T-cell (primary cell): Measurements from ENCODE around the gene SAPCD2. TPM values are rescaled to one million over a fixed set of nuclear protein-coding genes. Genes with fewer than 3 reads are reported as not detected.

ENCODE experiments used
- ATAC-seq, 4 experiments: fragments of 200-7000 bp in 3 of 4; fragments of 150-1000 bp in 1 of 4; cut with Tn5 transposase; replicated peaks in 1 of 4; 1 replicate in 3 of 4; 2 replicates in 1 of 4; pipeline ENCODE4 v1.10.0; 2021; ENCODE audit warnings: moderate library complexity in 3 of 4, mild to moderate bottlenecking in 2 of 4, moderate number of reproducible peaks in 1 of 4
- CTCF ChIA-PET, 2 donors: fragments of 300-600 bp; sonication (Branson Sonifier 250); formaldehyde crosslinking; loops; one replicate each; lab custom pipeline; 2022; ENCODE audit warnings: antibody characterized with exemption in 2 of 2; lab: Charles Lee
- POLR2A ChIA-PET, 2 donors: fragments of 300-600 bp; sonication (Branson Sonifier 250); formaldehyde crosslinking; loops; one replicate each; lab custom pipeline; 2022; ENCODE audit warnings: antibody characterized with exemption in 2 of 2; lab: Charles Lee
- DNase-seq, 35 experiments: peaks; one replicate each; pipeline versions ENCODE4 v3.0.0 to v3.0.0-alpha.2; 2013 to 2023
- H3K27ac ChIP-seq: one replicate; pipeline ENCODE4 v1.5.1; 2013; ENCODE audit warnings: low read length
- H3K27me3 ChIP-seq, 2 experiments: replicated peaks in 1 of 2; 1 replicate in 1 of 2; 2 replicates in 1 of 2; pipeline versions ENCODE4 v1.6.1 to v1.7.0; 2013; ENCODE audit warnings: low read length in 1 of 2, mixed read lengths in 1 of 2; ENCODE audit not compliant: control insufficient read depth in 2 of 2, insufficient read depth in 2 of 2; ENCODE audit errors: extremely low read depth in 1 of 2
- H3K36me3 ChIP-seq, 2 donors: 1 replicate in 1 of 2; 2 replicates in 1 of 2; pipeline versions ENCODE4 v1.6.1 to v1.7.0; 2013; ENCODE audit warnings: low read length in 1 of 2; ENCODE audit not compliant: control insufficient read depth in 2 of 2, insufficient read depth in 1 of 2; ENCODE audit errors: extremely low read depth in 1 of 2
- H3K4me1 ChIP-seq, 2 experiments: 1 replicate in 1 of 2; 2 replicates in 1 of 2; pipeline versions ENCODE4 v1.6.1 to v1.7.0; 2013; ENCODE audit warnings: low read length in 2 of 2, mixed read lengths in 1 of 2; ENCODE audit not compliant: insufficient read depth in 2 of 2, control insufficient read depth in 1 of 2; ENCODE audit errors: extremely low read depth in 1 of 2
- H3K4me3 ChIP-seq, 2 donors: 1 replicate in 1 of 2; 2 replicates in 1 of 2; pipeline versions ENCODE4 v1.5.1 to v1.7.0; 2013; ENCODE audit warnings: mild to moderate bottlenecking in 2 of 2, low read length in 1 of 2, moderate library complexity in 1 of 2; ENCODE audit not compliant: control insufficient read depth in 1 of 2; ENCODE audit errors: extremely low read depth in 1 of 2
- H3K9me3 ChIP-seq: 2 replicates; pipeline ENCODE4 v1.7.0; 2013
- H3K27ac Mint-ChIP-seq, 2 donors: one replicate each; pipeline ENCODE4 v1.8.0; 2020 to 2021; ENCODE audit warnings: mild to moderate bottlenecking in 2 of 2, mixed read lengths in 2 of 2
- H3K27me3 Mint-ChIP-seq, 2 donors: one replicate each; pipeline ENCODE4 v1.8.0; 2021 to 2022; ENCODE audit warnings: mixed read lengths in 2 of 2
- H3K36me3 Mint-ChIP-seq: one replicate; pipeline ENCODE4 v1.8.0; 2021; ENCODE audit warnings: mixed read lengths
- H3K4me1 Mint-ChIP-seq, 3 donors: one replicate each; pipeline ENCODE4 v1.8.0; 2020 to 2022; ENCODE audit warnings: mixed read lengths in 3 of 3, mild to moderate bottlenecking in 1 of 3
- H3K4me3 Mint-ChIP-seq, 3 donors: one replicate each; pipeline ENCODE4 v1.8.0; 2020 to 2022; ENCODE audit warnings: mild to moderate bottlenecking in 3 of 3, mixed read lengths in 3 of 3, moderate library complexity in 3 of 3
- H3K9me3 Mint-ChIP-seq, 3 donors: one replicate each; pipeline ENCODE4 v1.8.0; 2020 to 2022; ENCODE audit warnings: mixed read lengths in 3 of 3
- WGBS: methylation state at CpG from one replicate; pipeline ENCODE4 v1.1.5; 2013; ENCODE audit warnings: missing lambda C conversion rate; ENCODE audit not compliant: insufficient coverage; 5-methylcytosine and 5-hydroxymethylcytosine counted together
- total RNA-seq, 35 experiments: library from RNA in 6 of 35; stranded (reverse) in 6 of 35; fragments of 120-200 nt in 1 of 35; gene quantifications; one replicate each; pipeline versions ENCODE4 v1.2.1 to v1.2.4 and lab custom pipeline; 2013 to 2026

The SAPCD2 gene
- total RNA-seq, 5 donors from 2014 or later (not counting 1 experiment from before 2014, with no cell fraction given): 0.33 to 1.0 (median 0.83) TPM

DNA sequence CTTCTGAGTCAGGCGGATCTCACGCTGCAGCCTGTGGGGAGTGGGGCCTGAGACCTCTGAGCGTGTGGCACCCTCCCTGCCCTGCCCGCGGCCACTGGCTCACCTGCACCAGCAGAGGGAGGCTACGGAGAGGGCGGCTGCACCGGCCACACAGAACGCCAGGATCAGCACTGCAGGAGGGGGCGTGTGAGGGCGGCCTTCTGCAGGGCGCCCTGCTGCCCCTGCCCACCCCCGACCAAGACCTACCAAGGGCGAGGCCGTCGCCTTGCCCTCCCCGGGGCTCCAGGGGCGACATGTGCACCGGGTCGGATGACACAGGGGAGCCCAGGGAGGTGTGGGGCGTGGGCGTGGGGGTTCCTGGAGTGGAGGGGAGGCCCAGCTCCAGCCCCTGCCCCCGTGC, 29.8 kb downstream of the SAPCD2 start:
- Histone ChIP-seq H3K4me1 (peaks cover 11 to 27% of the 10 kb centered on the region in 2 experiments), H3K36me3 (no peaks in the 10 kb centered on the region), H3K27me3 (peaks cover 2 to 65% of the 10 kb centered on the region in 2 experiments), H3K27ac (no peak overlapping the region), H3K4me3 (no peak overlapping the region), H3K9me3 (no peaks in the 10 kb centered on the region)
- ATAC-seq (no peak), DNase-seq (no peak)
- Mint-ChIP-seq H3K36me3 (no peaks in the 10 kb centered on the region), H3K9me3 (no peaks in the 10 kb centered on the region), H3K4me3 (no peak overlapping the region), H3K4me1 (peaks cover 8 to 17% (median 15%) of the 10 kb centered on the region in 3 donors), H3K27me3 (peaks cover 0 to 19% of the 10 kb centered on the region in 2 donors), H3K27ac (no peak overlapping the region)
- ChIA-PET CTCF (no interaction called here), POLR2A (no interaction called here)
- WGBS: 85% methylated on average over 21 of the region's 23 CpGs

DNA sequence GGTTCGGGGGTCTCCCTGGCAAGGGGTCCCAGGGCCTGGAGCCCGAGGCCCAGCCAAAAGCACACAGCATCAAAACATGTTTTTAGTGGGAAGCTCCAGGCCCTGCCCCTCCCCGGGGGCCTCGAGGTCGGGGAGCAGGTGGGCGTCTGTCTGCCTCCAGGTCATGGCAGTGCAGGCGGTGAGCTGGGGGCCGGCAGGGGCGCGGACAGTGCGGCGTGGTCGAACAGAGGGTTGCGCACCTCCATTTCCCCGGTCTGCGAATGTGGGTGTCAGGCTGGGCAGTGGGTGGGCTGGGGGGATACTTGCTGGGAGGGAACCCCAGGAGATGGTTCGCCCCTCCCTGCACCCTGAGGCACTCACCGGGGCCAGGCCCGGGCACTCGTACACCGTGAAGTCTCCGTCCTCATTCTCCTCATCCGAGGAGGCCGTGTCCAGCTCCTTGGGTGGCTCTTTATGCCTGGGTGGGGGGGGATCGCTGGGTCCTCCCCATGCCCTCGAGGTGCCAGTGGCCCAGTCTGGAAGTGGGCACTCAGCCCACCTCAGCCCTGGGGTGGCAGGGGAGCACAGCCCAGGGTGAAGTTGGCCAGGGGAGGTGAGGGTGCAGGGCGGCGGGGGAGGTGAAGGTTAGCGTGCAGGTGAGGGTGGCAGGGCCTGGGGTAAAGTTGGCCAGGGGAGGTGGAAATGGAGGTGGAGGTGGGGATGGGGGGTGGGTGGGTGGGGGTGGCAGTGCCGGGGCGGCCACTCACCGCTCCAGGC, 30.6 kb downstream of the SAPCD2 start:
- Mint-ChIP-seq H3K4me1 (peaks cover 10 to 18% (median 12%) of the 10 kb centered on the region in 3 donors), H3K27me3 (peaks cover 0 to 15% of the 10 kb centered on the region in 2 donors), H3K27ac (no peak overlapping the region), H3K4me3 (no peak overlapping the region), H3K36me3 (no peaks in the 10 kb centered on the region), H3K9me3 (no peaks in the 10 kb centered on the region)
- Histone ChIP-seq H3K9me3 (no peaks in the 10 kb centered on the region), H3K4me3 (no peak overlapping the region), H3K27me3 (peaks cover 2 to 57% of the 10 kb centered on the region in 2 experiments), H3K27ac (no peak overlapping the region), H3K4me1 (peaks cover 12 to 27% of the 10 kb centered on the region in 2 experiments), H3K36me3 (no peaks in the 10 kb centered on the region)
- WGBS: 89% methylated on average over 11 of the region's 32 CpGs
- DNase-seq: no peak
- ATAC-seq: no peak
- POLR2A ChIA-PET: no interaction called here
- CTCF ChIA-PET: no interaction called here

DNA sequence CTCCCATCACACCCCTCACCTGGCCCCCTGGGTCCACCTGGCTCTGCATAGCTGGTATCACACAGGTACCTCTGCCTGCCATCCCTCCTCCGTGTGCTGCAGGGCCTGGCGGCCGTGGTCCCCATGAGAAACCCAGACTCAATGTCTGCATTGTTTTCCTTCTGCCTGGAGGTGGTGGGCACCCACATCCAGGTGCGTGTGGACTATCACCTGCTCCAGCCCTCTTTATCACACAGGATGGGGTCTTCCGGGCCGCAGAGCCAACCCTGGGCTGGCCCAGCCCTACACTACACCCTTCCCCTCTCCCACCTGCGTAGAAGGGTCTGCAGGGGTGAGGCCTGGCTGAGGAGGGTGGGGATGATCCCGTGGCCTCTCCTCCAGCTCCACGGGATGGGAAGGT, 31.4 kb downstream of the SAPCD2 start:
- peaks cover 10 to 15% (median 13%) of the 10 kb centered on the region in 3 donors for H3K4me1 Mint-ChIP-seq
- CTCF ChIA-PET: interaction anchor here in 1 of 2 donors (1.0 kb wide), 1 partner anchor 91 kb away, joined by 4 read pairs; no protein-coding TSS in a partner anchor

DNA sequence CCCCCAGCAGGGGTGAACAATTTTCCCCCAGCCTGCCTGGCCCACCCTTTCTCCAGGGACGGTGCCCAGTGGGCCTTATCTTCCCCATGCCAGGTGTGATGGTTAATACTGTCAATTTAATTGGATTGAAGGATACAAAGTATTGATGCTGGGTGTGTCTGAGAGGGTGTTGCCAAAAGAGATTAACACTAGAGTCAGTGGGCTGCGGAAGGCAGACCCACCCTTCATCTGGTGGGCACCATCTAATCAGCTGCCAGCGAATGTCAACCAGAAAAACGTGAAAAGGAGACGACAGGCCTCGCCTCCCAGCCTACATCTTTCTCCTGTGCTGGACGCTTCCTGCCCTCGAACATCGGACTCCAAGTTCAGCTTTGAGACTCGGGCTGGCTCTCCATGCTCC, 32.9 kb downstream of the SAPCD2 start:
- H3K36me3 ChIP-seq: no peaks in the 10 kb centered on the region
- Mint-ChIP-seq H3K36me3 (no peaks in the 10 kb centered on the region), H3K4me3 (no peak overlapping the region), H3K9me3 (no peaks in the 10 kb centered on the region), H3K27ac (no peak overlapping the region), H3K27me3 (peaks cover 0 to 3% of the 10 kb centered on the region in 2 donors), H3K4me1 (peaks cover 16 to 23% (median 19%) of the 10 kb centered on the region in 3 donors)
- no peaks in the 10 kb centered on the region for H3K9me3 ChIP-seq
- no peak overlapping the region for H3K27ac ChIP-seq
- CTCF ChIA-PET: no interaction called here
- WGBS: 88% methylated on average over 5 of the region's 10 CpGs
- H3K4me1 ChIP-seq: peaks cover 2 to 32% of the 10 kb centered on the region in 2 experiments
- ATAC-seq (no peak), DNase-seq (no peak)
- H3K27me3 ChIP-seq: peaks cover 0 to 34% of the 10 kb centered on the region in 2 experiments
- no peak overlapping the region for H3K4me3 ChIP-seq
- POLR2A ChIA-PET: no interaction called here

More for the DNA sequence above, 31.4 kb downstream of the SAPCD2 start:
- H3K27me3 Mint-ChIP-seq: peaks cover 0 to 9% of the 10 kb centered on the region in 2 donors
- no peak overlapping the region for H3K27ac Mint-ChIP-seq
- Histone ChIP-seq H3K27me3 (peaks cover 2 to 48% of the 10 kb centered on the region in 2 experiments), H3K9me3 (no peaks in the 10 kb centered on the region), H3K27ac (no peak overlapping the region), H3K36me3 (no peaks in the 10 kb centered on the region), H3K4me3 (no peak overlapping the region), H3K4me1 (peaks cover 4 to 26% of the 10 kb centered on the region in 2 experiments)
- H3K9me3 Mint-ChIP-seq: no peaks in the 10 kb centered on the region
- H3K4me3 Mint-ChIP-seq: no peak overlapping the region
- POLR2A ChIA-PET: no interaction called here
- H3K36me3 Mint-ChIP-seq: no peaks in the 10 kb centered on the region
- ATAC-seq: no peak
- 86% methylated on average over 5 of the region's 9 CpGs for WGBS
- no peak for DNase-seq

DNA sequence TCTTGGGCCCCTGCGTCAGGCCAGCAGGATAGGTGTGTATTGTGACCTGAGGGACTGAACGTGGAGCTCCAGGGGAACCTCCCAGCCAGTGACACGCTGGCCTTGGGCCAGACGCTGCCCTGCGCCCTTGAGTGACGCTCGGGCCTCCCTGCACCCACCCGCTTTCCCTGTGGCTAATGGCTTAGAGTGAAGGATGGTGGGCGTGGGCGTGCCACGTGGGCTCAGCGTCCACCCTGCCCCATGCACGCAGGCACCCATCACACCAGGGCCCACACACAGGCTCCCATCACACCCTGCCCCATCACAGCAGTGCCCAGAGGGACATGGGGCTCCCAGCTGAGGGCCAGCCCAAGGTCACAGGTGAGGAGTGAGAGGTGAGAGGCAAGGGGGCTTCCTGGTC, 33.3 kb downstream of the SAPCD2 start:
- H3K36me3 ChIP-seq: no peaks in the 10 kb centered on the region
- H3K4me3 ChIP-seq: no peak overlapping the region
- H3K9me3 Mint-ChIP-seq: no peaks in the 10 kb centered on the region
- H3K27me3 Mint-ChIP-seq: peaks cover 0 to 3% of the 10 kb centered on the region in 2 donors
- ChIA-PET POLR2A (no interaction called here), CTCF (no interaction called here)
- 80% methylated on average over 2 of the region's 13 CpGs for WGBS
- peaks cover 19 to 26% (median 23%) of the 10 kb centered on the region in 3 donors for H3K4me1 Mint-ChIP-seq
- no peaks in the 10 kb centered on the region for H3K36me3 Mint-ChIP-seq
- no peak overlapping the region for H3K4me3 Mint-ChIP-seq
- H3K4me1 ChIP-seq: peaks cover 2 to 37% of the 10 kb centered on the region in 2 experiments
- H3K9me3 ChIP-seq: no peaks in the 10 kb centered on the region
- H3K27ac Mint-ChIP-seq: no peak overlapping the region
- DNase-seq (no peak), ATAC-seq (no peak)
- H3K27me3 ChIP-seq: peaks cover 0 to 34% of the 10 kb centered on the region in 2 experiments
- no peak overlapping the region for H3K27ac ChIP-seq

DNA sequence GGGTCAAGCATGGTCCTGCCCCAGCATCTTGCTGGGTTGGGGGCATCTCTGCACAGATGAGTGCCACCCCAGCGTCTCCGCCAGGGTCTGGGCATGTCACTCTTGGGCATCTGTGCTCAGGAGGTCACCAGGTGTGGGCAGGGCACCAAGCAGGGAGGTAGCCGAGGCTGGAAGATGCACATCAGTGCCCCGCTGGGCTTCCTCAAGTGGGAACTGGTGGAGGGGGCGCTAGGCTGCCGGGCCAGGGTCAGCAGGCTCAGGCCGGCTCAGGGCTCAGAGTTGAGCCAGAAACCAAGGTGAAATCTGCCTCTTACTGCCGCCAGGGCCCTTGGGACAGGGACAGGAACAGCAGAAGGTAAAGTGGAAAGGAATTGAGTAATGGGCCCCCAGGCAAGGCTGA, 34.4 kb downstream of the SAPCD2 start:
- H3K27ac Mint-ChIP-seq: no peak overlapping the region

More for the DNA sequence above, 34.4 kb downstream of the SAPCD2 start:
- no peak overlapping the region for H3K4me3 ChIP-seq
- peaks cover 0 to 3% of the 10 kb centered on the region in 2 donors for H3K27me3 Mint-ChIP-seq
- peaks cover 2 to 48% of the 10 kb centered on the region in 2 experiments for H3K4me1 ChIP-seq
- no peaks in the 10 kb centered on the region for H3K9me3 Mint-ChIP-seq
- peaks cover 22 to 32% (median 28%) of the 10 kb centered on the region in 3 donors for H3K4me1 Mint-ChIP-seq
- H3K36me3 Mint-ChIP-seq: no peaks in the 10 kb centered on the region
- H3K36me3 ChIP-seq: no peaks in the 10 kb centered on the region
- no peak for ATAC-seq
- H3K27me3 ChIP-seq: peaks cover 0 to 25% of the 10 kb centered on the region in 2 experiments
- no peak for DNase-seq
- H3K9me3 ChIP-seq: no peaks in the 10 kb centered on the region
- CTCF ChIA-PET: interaction anchor here in 1 of 2 donors (0.9 to 1.9 kb wide), 9 partner anchors 10 to 245 kb away, joined by 3 to 19 read pairs (median 5); partner anchors contain the start of genes AJM1, MAN1B1, NPDC1 and TMEM141
- H3K4me3 Mint-ChIP-seq: no peak overlapping the region
- 94% methylated on average over 8 of the region's 8 CpGs for WGBS
- POLR2A ChIA-PET: no interaction called here
- H3K27ac ChIP-seq: no peak overlapping the region
